Measurements from ENCODE around the gene RPL36A.
A peak's percentile ranks its signal among the peaks of the same experiment; 100 is the strongest.

The RPL36A gene

DNA sequence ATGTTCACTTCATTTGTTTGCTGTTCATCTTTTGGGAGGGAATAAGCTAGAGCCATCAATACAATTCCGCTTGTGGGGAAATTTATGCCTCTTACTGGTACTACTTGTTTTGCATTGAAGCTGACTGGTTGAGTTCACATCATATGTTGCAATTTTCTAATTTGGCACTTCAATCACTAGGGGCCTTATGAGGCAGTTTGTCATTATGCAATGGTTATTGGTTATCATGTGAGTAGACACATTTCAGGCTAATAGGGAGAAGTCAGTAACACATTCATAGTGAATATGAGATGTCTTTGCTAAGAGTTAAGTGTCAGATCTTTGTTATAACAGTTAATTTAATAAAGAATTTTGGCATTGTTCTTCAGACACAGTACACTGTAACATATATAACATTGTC, 5.0 kb downstream of the RPL36A start:
- H3K9me3 ChIP-seq (ENCODE audit: control insufficient read depth, insufficient read depth, low read length), result no peaks in the 10 kb centered on the region
- no peaks in the 10 kb centered on the region for H3K36me3 ChIP-seq (ENCODE audit: control insufficient read depth, insufficient read depth, low read length)
- peaks cover 4% of the 10 kb centered on the region for H3K4me1 ChIP-seq (ENCODE audit: control insufficient read depth, insufficient read depth, low read length)
- no peak overlapping the region for H3K4me3 ChIP-seq (ENCODE audit: low read depth, low read length)
- no peaks in the 10 kb centered on the region for H3K27me3 ChIP-seq (ENCODE audit: control insufficient read depth, insufficient read depth, low read length)
- H3K9ac ChIP-seq (ENCODE audit: low read depth, low read length), result no peak overlapping the region

DNA sequence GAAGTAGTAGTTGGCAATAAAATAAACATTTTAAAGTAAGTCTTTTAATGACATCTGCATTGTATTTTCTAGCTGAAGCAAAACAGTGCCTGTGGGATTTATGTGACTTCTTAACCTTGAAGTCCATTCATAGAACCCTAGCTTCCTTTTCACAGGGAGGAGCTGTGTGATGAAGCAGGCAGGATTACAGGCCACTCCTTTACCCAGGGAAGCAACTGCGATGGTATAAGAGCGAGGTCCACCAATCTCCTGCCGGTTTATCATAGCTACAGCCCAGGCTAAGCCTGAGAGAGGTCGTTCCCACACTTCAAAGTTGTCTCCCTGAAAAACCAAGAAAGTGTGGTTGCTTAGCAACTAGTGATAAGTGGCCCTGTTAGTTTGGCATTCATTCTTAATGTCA, 7.0 kb downstream of the RPL36A start:
- Histone ChIP-seq H3K36me3 (ENCODE audit: control insufficient read depth, insufficient read depth, low read length) (peaks cover 8% of the 10 kb centered on the region), H3K9ac (ENCODE audit: low read depth, low read length) (no peak overlapping the region), H3K4me3 (ENCODE audit: low read depth, low read length) (no peak overlapping the region), H3K4me1 (ENCODE audit: control insufficient read depth, insufficient read depth, low read length) (no peaks in the 10 kb centered on the region), H3K27me3 (ENCODE audit: control insufficient read depth, insufficient read depth, low read length) (no peaks in the 10 kb centered on the region), H3K9me3 (ENCODE audit: control insufficient read depth, insufficient read depth, low read length) (no peaks in the 10 kb centered on the region)

DNA sequence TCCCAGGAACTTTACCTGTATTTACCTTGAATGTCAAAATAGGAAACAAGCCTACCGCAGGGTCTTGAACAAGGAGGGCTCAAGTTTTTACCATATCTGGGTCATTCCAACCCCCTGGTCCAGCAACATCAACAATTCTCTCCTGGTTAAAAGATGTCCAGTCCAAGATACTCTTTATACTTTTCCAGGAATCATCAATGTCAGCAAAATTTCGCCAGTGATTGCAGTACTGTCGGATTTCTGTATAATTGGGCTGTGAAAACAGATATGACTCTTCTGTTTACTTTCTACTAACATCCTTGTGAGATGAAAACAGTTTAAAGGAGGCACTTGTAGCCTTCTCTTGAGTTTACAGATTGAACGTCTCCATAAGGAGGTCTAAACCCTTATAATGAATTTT, 7.9 kb downstream of the RPL36A start:
- no peak overlapping the region for H3K9ac ChIP-seq (ENCODE audit: low read depth, low read length)

DNA sequence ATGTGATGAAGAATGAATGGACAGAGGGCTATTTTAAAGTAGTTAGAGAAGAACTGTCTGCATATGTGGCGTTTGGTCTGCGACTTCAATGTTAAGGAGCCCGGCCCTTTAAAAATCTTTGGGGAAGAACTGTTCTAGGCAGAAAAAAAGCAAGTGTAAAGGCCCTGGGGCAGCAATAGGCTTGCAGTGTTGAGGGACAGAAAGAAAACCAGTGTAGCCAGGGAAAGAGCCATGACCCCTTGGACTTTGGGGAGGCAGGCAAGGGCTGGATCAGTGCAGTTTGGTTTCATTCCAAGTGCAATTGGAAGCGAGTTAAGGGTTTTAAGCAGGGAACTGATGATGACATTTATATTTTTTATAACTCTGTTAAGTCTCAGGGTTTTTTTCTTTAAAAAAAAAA, 9.0 kb downstream of the RPL36A start:
- H3K36me3 ChIP-seq (ENCODE audit: control insufficient read depth, insufficient read depth, low read length), result peaks cover 8% of the 10 kb centered on the region

More for the DNA sequence above, 7.9 kb downstream of the RPL36A start:
- Histone ChIP-seq H3K27me3 (ENCODE audit: control insufficient read depth, insufficient read depth, low read length) (no peaks in the 10 kb centered on the region), H3K4me1 (ENCODE audit: control insufficient read depth, insufficient read depth, low read length) (no peaks in the 10 kb centered on the region), H3K4me3 (ENCODE audit: low read depth, low read length) (no peak overlapping the region), H3K9me3 (ENCODE audit: control insufficient read depth, insufficient read depth, low read length) (no peaks in the 10 kb centered on the region), H3K36me3 (ENCODE audit: control insufficient read depth, insufficient read depth, low read length) (peaks cover 8% of the 10 kb centered on the region)

DNA sequence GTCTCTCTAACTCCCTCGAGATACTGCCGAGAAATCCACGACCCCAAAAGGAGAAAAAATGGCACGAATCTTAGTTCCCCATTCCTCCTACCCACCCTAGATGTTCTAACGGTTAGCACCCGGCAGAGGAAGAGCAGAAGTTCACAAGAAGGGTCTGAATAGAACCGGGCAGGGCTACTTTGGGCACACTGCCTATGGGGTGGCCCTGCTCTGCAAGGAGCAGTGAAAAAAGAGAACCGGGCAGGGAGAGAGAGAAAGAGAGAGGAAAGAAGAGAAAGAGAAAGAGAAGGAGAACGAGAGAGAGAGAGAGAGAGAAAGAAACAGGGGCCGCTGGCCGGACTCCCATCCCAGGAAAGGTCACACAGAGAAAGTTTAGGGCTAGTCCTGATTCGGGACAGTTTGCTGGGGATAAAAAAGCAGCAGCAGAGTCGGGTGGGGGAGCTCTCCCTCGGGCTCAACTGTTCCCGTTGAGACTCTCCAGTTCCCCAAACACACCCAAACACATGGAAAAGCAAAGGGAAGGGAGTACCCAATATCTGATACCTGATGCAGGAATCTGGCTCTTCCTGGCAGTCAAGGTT, 16.4 kb downstream of the RPL36A start:
- no peaks in the 10 kb centered on the region for H3K9me3 ChIP-seq (ENCODE audit: control insufficient read depth, insufficient read depth, low read length)
- no peaks in the 10 kb centered on the region for H3K4me1 ChIP-seq (ENCODE audit: control insufficient read depth, insufficient read depth, low read length)
- H3K36me3 ChIP-seq (ENCODE audit: control insufficient read depth, insufficient read depth, low read length), result no peaks in the 10 kb centered on the region
- peak overlapping the region; percentile 72 for H3K4me3 ChIP-seq (ENCODE audit: low read depth, low read length)
- peak overlapping the region; percentile 38 for H3K9ac ChIP-seq (ENCODE audit: low read depth, low read length)
- H3K27me3 ChIP-seq (ENCODE audit: control insufficient read depth, insufficient read depth, low read length), result no peaks in the 10 kb centered on the region

More for the DNA sequence above, 9.0 kb downstream of the RPL36A start:
- H3K9me3 ChIP-seq (ENCODE audit: control insufficient read depth, insufficient read depth, low read length), result no peaks in the 10 kb centered on the region
- H3K9ac ChIP-seq (ENCODE audit: low read depth, low read length), result no peak overlapping the region
- no peaks in the 10 kb centered on the region for H3K27me3 ChIP-seq (ENCODE audit: control insufficient read depth, insufficient read depth, low read length)
- H3K4me1 ChIP-seq (ENCODE audit: control insufficient read depth, insufficient read depth, low read length), result no peaks in the 10 kb centered on the region
- H3K4me3 ChIP-seq (ENCODE audit: low read depth, low read length), result no peak overlapping the region

DNA sequence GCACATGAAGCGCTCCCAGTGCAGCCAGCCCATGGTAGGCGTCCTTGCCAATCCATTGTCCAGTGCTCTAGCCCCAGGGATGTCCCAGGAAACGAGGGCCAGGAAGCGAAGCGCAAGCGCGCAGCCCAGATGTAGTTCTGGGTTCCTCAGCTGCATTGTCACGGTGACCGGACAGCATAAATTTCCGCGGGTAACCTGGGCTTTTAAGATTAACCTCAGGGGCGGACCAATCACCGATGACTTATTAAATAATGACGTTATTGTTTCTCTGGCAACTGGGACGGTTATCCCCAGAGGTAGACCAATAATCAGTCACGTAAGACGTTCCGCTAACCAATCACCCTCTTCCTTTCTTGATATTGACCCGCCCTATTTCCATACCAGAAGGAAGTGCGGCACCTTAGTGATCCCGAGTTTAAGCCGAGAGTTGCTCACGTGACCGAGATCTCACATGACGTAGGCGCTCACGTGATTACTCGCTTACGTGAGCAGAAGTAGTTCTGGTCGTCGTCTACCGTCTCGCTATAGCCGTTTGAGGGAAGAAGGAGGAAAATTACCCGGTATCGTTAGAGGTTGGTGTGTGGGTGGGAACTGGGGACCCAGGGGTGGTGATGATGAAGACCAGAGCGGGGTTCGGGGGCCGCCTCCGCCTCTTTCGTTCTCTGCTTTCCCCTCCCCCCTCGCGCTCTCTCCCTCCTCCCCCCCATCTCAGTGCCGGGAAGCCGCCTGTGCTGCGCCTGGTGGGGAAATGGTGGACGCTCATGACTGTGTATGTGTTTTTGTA, 17.1 kb downstream of the RPL36A start, which contains the start of the genes GLA and HNRNPH2:
TSS of gene GLA (minus strand) at position 178 of the 784 bp plus-strand sequence. CDS start at position 156, 22 bp downstream.
TSS of gene HNRNPH2 (plus strand) at position 475 of the 784 bp plus-strand sequence. CDS start 3,767 bp downstream, outside the sequence.
- H3K36me3 ChIP-seq (ENCODE audit: control insufficient read depth, insufficient read depth, low read length), result peaks cover 2% of the 10 kb centered on the region
- peak within 1 kb of the TSS; percentile 79 for H3K9ac ChIP-seq (ENCODE audit: low read depth, low read length)
- H3K27me3 ChIP-seq (ENCODE audit: control insufficient read depth, insufficient read depth, low read length), result no peaks in the 10 kb centered on the region
- peak within 1 kb of the TSS; percentile 80 for H3K4me3 ChIP-seq (ENCODE audit: low read depth, low read length)
- H3K4me1 ChIP-seq (ENCODE audit: control insufficient read depth, insufficient read depth, low read length), result no peaks in the 10 kb centered on the region
- H3K9me3 ChIP-seq (ENCODE audit: control insufficient read depth, insufficient read depth, low read length), result no peaks in the 10 kb centered on the region

DNA sequence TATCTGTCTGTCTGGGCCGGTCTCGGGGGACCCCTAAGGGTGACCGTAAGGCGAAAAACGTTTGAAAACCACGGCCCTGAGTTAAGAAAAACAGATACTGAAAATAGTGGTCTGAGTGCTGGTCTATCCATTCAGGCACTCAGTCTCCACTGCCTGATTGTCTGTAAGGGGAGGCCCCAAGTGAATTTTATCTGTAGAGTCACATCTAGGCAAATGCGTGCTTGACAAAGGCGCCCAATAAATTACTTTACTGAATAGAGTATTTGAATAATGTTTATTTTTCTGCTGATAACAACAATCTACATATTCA, 17.7 kb downstream of the RPL36A start:
- no peaks in the 10 kb centered on the region for H3K27me3 ChIP-seq (ENCODE audit: control insufficient read depth, insufficient read depth, low read length)
- H3K4me1 ChIP-seq (ENCODE audit: control insufficient read depth, insufficient read depth, low read length), result no peaks in the 10 kb centered on the region
- H3K36me3 ChIP-seq (ENCODE audit: control insufficient read depth, insufficient read depth, low read length), result peaks cover 2% of the 10 kb centered on the region
- peak overlapping the region; percentile 79 for H3K9ac ChIP-seq (ENCODE audit: low read depth, low read length)
- no peaks in the 10 kb centered on the region for H3K9me3 ChIP-seq (ENCODE audit: control insufficient read depth, insufficient read depth, low read length)
- H3K4me3 ChIP-seq (ENCODE audit: low read depth, low read length), result peak overlapping the region; percentile 80

DNA sequence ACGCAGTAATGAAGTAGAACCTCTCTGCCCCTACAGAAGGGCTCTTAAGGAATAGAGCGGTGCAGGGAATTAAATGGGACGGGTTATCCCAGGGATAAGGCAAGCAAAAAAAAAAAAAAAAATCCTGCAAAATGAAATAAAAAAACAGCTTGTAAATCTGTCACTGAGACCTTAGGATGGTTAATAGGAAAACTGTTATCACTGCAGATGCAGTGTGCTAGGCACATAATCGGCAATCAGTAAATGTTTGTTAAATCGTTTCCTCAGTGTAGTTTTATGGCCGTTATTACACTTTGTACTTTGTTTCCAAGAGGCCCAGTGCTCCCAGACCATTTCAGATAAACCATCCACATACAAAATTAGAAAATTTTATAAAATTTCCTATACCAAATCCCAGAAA, 18.2 kb downstream of the RPL36A start:
- Histone ChIP-seq H3K9ac (ENCODE audit: low read depth, low read length) (peak overlapping the region; percentile 65), H3K9me3 (ENCODE audit: control insufficient read depth, insufficient read depth, low read length) (no peaks in the 10 kb centered on the region), H3K4me1 (ENCODE audit: control insufficient read depth, insufficient read depth, low read length) (no peaks in the 10 kb centered on the region), H3K27me3 (ENCODE audit: control insufficient read depth, insufficient read depth, low read length) (no peaks in the 10 kb centered on the region), H3K36me3 (ENCODE audit: control insufficient read depth, insufficient read depth, low read length) (peaks cover 2% of the 10 kb centered on the region), H3K4me3 (ENCODE audit: low read depth, low read length) (peak overlapping the region; percentile 80)

DNA sequence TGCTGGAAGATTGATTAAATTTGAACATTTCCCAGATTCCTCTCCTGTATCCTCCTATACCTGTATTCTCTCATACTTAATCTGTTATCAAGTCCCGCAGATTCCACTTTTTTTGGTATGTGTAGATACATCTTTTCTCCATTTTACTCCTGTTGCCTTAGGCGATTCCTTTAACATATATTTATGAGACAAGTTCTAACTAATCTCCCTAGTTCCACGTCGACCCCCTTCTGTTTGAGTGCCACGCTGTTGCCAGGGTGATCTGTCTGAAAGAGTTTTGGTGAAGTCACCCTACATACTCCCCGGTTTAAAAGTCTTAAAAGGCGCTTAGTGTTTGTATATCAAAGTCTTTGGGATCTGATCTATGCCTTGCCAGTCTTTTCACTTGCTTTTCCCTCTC, 19.6 kb downstream of the RPL36A start:
- no peaks in the 10 kb centered on the region for H3K4me1 ChIP-seq (ENCODE audit: control insufficient read depth, insufficient read depth, low read length)
- no peak overlapping the region for H3K4me3 ChIP-seq (ENCODE audit: low read depth, low read length)
- no peak overlapping the region for H3K9ac ChIP-seq (ENCODE audit: low read depth, low read length)
- H3K27me3 ChIP-seq (ENCODE audit: control insufficient read depth, insufficient read depth, low read length), result no peaks in the 10 kb centered on the region
- H3K9me3 ChIP-seq (ENCODE audit: control insufficient read depth, insufficient read depth, low read length), result no peaks in the 10 kb centered on the region
- H3K36me3 ChIP-seq (ENCODE audit: control insufficient read depth, insufficient read depth, low read length), result peaks cover 2% of the 10 kb centered on the region

DNA sequence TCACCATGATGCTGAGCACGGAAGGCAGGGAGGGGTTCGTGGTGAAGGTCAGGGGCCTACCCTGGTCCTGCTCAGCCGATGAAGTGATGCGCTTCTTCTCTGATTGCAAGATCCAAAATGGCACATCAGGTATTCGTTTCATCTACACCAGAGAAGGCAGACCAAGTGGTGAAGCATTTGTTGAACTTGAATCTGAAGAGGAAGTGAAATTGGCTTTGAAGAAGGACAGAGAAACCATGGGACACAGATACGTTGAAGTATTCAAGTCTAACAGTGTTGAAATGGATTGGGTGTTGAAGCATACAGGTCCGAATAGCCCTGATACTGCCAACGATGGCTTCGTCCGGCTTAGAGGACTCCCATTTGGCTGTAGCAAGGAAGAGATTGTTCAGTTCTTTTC, 21.2 kb downstream of the RPL36A start:
- no peaks in the 10 kb centered on the region for H3K27me3 ChIP-seq (ENCODE audit: control insufficient read depth, insufficient read depth, low read length)
- peaks cover 3% of the 10 kb centered on the region for H3K4me1 ChIP-seq (ENCODE audit: control insufficient read depth, insufficient read depth, low read length)
- no peak overlapping the region for H3K9ac ChIP-seq (ENCODE audit: low read depth, low read length)
- no peaks in the 10 kb centered on the region for H3K9me3 ChIP-seq (ENCODE audit: control insufficient read depth, insufficient read depth, low read length)
- H3K4me3 ChIP-seq (ENCODE audit: low read depth, low read length), result no peak overlapping the region
- H3K36me3 ChIP-seq (ENCODE audit: control insufficient read depth, insufficient read depth, low read length), result peaks cover 2% of the 10 kb centered on the region

DNA sequence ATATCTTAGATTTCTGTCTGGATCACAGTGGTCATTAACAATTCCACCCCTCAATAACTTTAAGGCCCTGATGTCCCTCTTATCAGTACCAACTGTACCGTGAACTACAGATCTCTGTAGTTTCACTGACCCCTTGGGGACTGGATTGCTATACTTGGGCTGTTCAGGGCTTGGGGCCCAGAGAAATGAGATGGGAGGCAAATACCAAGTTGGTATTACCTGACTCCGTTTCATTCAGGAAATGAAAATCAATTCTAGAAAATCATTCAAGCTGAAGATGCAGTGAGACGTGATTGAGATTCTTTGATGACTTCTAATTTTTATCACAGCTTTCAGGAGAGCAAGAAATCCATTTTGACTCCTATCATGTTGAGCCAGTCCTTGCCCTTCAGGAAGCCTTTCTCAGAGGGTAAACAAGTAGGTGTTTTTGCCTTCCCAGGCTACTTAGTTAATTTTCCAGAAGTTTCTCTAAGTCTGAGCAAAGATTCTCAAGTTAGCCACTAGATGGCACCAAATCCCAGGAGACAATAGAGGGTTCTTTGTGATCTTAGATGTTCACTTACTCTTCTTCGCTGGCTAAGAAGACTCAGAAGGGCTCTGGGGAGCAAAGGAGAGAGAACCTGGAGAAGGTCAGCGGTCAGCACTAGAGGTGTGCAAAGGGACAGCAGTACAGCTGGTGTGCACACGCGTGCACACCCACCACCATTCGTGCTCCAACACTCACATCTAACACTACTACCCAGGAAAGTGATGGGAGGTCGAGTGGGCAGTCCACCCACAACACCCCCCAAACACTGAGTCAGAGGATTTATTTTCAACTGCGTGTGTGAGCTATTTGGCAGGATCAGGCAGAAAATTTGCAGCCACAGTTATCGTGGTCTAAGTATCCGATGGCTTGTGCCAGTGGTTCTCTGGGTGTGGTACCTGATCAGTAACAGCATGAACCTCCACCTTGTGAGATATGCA, 24.7 kb downstream of the RPL36A start:
- H3K4me1 ChIP-seq (ENCODE audit: control insufficient read depth, insufficient read depth, low read length), result peaks cover 3% of the 10 kb centered on the region
- H3K27me3 ChIP-seq (ENCODE audit: control insufficient read depth, insufficient read depth, low read length), result no peaks in the 10 kb centered on the region
- H3K9ac ChIP-seq (ENCODE audit: low read depth, low read length), result no peak overlapping the region

More for the DNA sequence above, 24.7 kb downstream of the RPL36A start:
- Histone ChIP-seq H3K9me3 (ENCODE audit: control insufficient read depth, insufficient read depth, low read length) (no peaks in the 10 kb centered on the region), H3K4me3 (ENCODE audit: low read depth, low read length) (no peak overlapping the region), H3K36me3 (ENCODE audit: control insufficient read depth, insufficient read depth, low read length) (peaks cover 2% of the 10 kb centered on the region)
